ENCODE data around the gene ZIC4. TPM values are rescaled to one million over a fixed set of nuclear protein-coding genes. Genes with fewer than 3 reads are reported as not detected.

ZIC4 gene
- total RNA-seq, 1 donor from 2014 or later: 6.1 TPM

GRCh38 chr3:147370349-147370748 lies 36.0 kb downstream of the ZIC4 start:
- Mint-ChIP-seq H3K27me3 (ENCODE audit: low read depth) (peaks cover 99% of the 10 kb centered on the region), H3K4me1 (peaks cover 20% of the 10 kb centered on the region)

GRCh38 chr3:147369661-147370123 lies 36.7 kb downstream of the ZIC4 start:
- H3K36me3 Mint-ChIP-seq (ENCODE audit: low read depth): peaks cover 6% of the 10 kb centered on the region
- no peak for DNase-seq (ENCODE audit: low read depth, low spot score)
- peaks cover 99% of the 10 kb centered on the region for H3K27me3 Mint-ChIP-seq (ENCODE audit: low read depth)
- no peak overlapping the region for H3K27ac Mint-ChIP-seq (ENCODE audit: unreplicated experiment)
- peak overlapping the region; percentile 45 for H3K4me3 Mint-ChIP-seq
- peaks cover 20% of the 10 kb centered on the region for H3K4me1 Mint-ChIP-seq
- peaks cover 4% of the 10 kb centered on the region for H3K9me3 Mint-ChIP-seq
- no peak for TF ChIP-seq CTCF (conservative IDR thresholded peaks at IDR 0.05)

More at GRCh38 chr3:147370349-147370748, 36.0 kb downstream of the ZIC4 start:
- Mint-ChIP-seq H3K27ac (ENCODE audit: unreplicated experiment) (no peak overlapping the region), H3K9me3 (peaks cover 4% of the 10 kb centered on the region), H3K4me3 (peak overlapping the region; percentile 21), H3K36me3 (ENCODE audit: low read depth) (peaks cover 6% of the 10 kb centered on the region)
- no peak for DNase-seq (ENCODE audit: low read depth, low spot score)
- TF ChIP-seq CTCF (conservative IDR thresholded peaks at IDR 0.05): no peak

DNA sequence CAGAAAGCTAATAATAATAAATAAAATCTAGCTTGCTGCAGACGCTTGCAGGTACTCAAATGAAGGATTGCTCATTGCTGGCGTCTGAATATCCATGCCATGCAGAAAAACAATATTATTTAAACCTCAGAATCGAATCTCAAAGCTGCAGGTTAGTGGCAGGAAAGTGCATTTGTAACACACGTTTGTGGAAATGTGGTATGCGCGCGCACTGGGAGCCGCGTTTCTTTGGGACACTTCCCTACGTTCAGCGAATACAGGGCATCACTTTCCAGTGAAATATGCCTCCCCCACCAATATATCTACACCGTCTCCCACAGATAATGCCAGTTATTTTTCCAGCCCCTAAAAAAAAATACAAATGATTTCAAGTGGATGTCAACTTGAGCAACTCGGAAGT lies 37.1 kb downstream of the ZIC4 start:
- no peak overlapping the region for H3K27ac Mint-ChIP-seq (ENCODE audit: unreplicated experiment)
- TF ChIP-seq CTCF (conservative IDR thresholded peaks at IDR 0.05): no peak

DNA sequence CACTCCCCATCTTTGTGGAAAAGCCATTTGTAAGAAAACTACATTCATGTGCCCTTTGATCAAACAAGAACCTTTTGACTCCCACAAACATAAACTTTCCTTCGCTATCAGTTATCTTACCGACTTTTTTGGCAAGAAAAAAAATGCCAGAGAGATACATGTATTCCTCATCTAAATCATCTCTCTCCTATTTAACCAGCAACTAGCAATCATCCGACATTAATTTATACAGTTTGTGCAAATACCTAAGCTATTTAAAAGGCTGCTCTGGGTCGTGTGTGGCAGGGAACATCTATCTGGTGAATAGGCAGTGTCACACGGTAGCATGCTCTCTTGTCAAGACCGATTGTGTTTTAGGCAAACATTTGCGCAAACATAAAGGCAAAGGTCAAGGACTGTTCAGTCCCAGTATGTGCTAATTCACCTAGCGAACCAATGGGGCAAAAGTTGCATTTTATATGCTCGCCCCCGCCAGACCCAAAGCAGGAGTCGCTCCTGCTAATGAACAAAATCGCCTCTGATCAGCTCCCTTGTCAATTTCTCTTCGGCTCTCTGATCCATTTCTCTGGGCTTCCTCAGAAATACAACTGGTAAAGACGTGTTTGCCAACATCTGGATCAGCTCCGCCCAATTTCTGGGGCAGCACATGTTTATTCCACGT lies 37.7 kb downstream of the ZIC4 start:
- H3K9me3 Mint-ChIP-seq: peaks cover 4% of the 10 kb centered on the region
- H3K27me3 Mint-ChIP-seq (ENCODE audit: low read depth): peaks cover 99% of the 10 kb centered on the region
- peaks cover 20% of the 10 kb centered on the region for H3K4me1 Mint-ChIP-seq
- no peak for DNase-seq (ENCODE audit: low read depth, low spot score)
- no peak for TF ChIP-seq CTCF (conservative IDR thresholded peaks at IDR 0.05)
- no peak overlapping the region for H3K27ac Mint-ChIP-seq (ENCODE audit: unreplicated experiment)
- peaks cover 6% of the 10 kb centered on the region for H3K36me3 Mint-ChIP-seq (ENCODE audit: low read depth)
- H3K4me3 Mint-ChIP-seq: no peak overlapping the region

More for the DNA sequence above, 37.1 kb downstream of the ZIC4 start:
- no peak for DNase-seq (ENCODE audit: low read depth, low spot score)
- Mint-ChIP-seq H3K9me3 (peaks cover 4% of the 10 kb centered on the region), H3K4me3 (peak overlapping the region; percentile 11), H3K4me1 (peaks cover 20% of the 10 kb centered on the region), H3K36me3 (ENCODE audit: low read depth) (peaks cover 6% of the 10 kb centered on the region), H3K27me3 (ENCODE audit: low read depth) (peaks cover 99% of the 10 kb centered on the region)

- no peak overlapping the region for H3K4me3 Mint-ChIP-seq
- H3K36me3 Mint-ChIP-seq (ENCODE audit: low read depth): peaks cover 4% of the 10 kb centered on the region
- H3K27ac Mint-ChIP-seq (ENCODE audit: unreplicated experiment): no peak overlapping the region
- no peak for TF ChIP-seq CTCF (conservative IDR thresholded peaks at IDR 0.05)
- H3K9me3 Mint-ChIP-seq: peaks cover under 1% of the 10 kb centered on the region
- H3K4me1 Mint-ChIP-seq: peaks cover 20% of the 10 kb centered on the region
- no peak for DNase-seq (ENCODE audit: low read depth, low spot score)
- H3K27me3 Mint-ChIP-seq (ENCODE audit: low read depth): peaks cover 99% of the 10 kb centered on the region
Observed at GRCh38 chr3:147368151-147368550, 38.2 kb downstream of the ZIC4 start.

Measured in neural crest cell (in vitro differentiated cells).